Transverse colon (tissue), 4 donors: Measurements from ENCODE around the gene CACNA2D1. TPM values are rescaled to one million over a fixed set of nuclear protein-coding genes. Genes with fewer than 3 reads are reported as not detected.

Source experiments
- DNase-seq: peaks from one replicate; pipeline ENCODE4 v3.0.0-alpha.2; 2019
- H3K27ac ChIP-seq, 4 donors: fragments of 200-600 bp; sonication (generic); 2 replicates each; pipeline ENCODE4 v1.5.1; 2016 to 2018; ENCODE audit warnings: inconsistent platforms in 4 of 4
- H3K27me3 ChIP-seq: fragments of 200-600 bp; sonication (generic); 2 replicates; pipeline ENCODE4 v1.5.1; 2017; ENCODE audit warnings: inconsistent platforms
- H3K36me3 ChIP-seq, 4 donors: fragments of 200-600 bp; sonication (generic); 2 replicates each; pipeline ENCODE4 v1.5.1; 2017 to 2019; ENCODE audit warnings: inconsistent platforms in 4 of 4
- H3K4me1 ChIP-seq, 4 donors: fragments of 200-600 bp; sonication (generic); 2 replicates each; pipeline ENCODE4 v1.5.1; 2017 to 2020; ENCODE audit warnings: inconsistent platforms in 4 of 4
- H3K4me3 ChIP-seq, 4 donors: fragments of 200-600 bp; sonication (generic); 1 replicate in 1 of 4; 2 replicates in 3 of 4; pipeline versions ENCODE4 v1.5.1 to v1.6.1; 2017 to 2019; ENCODE audit warnings: inconsistent platforms in 4 of 4
- H3K9me3 ChIP-seq, 2 donors: fragments of 200-600 bp; sonication (generic); 2 replicates each; pipeline ENCODE4 v1.5.1; 2017 to 2019; ENCODE audit warnings: inconsistent platforms in 2 of 2
- CTCF ChIP-seq, 5 experiments: fragments of 200-600 bp in 3 of 5; fragments of 450-650 bp in 2 of 5; sonication (generic) in 3 of 5; IDR thresholded peaks; 1 replicate in 2 of 5; 2 replicates in 3 of 5; pipeline ENCODE4 v1.5.1; 2016 to 2017; ENCODE audit warnings: antibody characterized with exemption in 5 of 5, inconsistent platforms in 3 of 5, mild to moderate bottlenecking in 2 of 5, moderate library complexity in 1 of 5
- EP300 ChIP-seq: sonication (generic); formaldehyde crosslinking; IDR thresholded peaks from one replicate; pipeline ENCODE4 v1.6.1; 2017; ENCODE audit warnings: antibody characterized with exemption, low read depth
- POLR2A ChIP-seq: fragments of 450-650 bp; IDR thresholded peaks from one replicate; pipeline ENCODE4 v1.6.1; 2016; ENCODE audit warnings: antibody characterized with exemption, mild to moderate bottlenecking, moderate library complexity
- POLR2AphosphoS5 ChIP-seq, 3 donors: sonication (generic); formaldehyde crosslinking; IDR thresholded peaks; one replicate each; pipeline ENCODE4 v1.6.1; 2016; ENCODE audit warnings: antibody characterized with exemption in 3 of 3
- WGBS, 2 donors: methylation state at CpG; one replicate each; pipeline ENCODE4 v1.1.5; 2018; ENCODE audit warnings: low coverage in 1 of 2; 5-methylcytosine and 5-hydroxymethylcytosine counted together
- in situ Hi-C, 4 donors: fragments of 200-750 bp; cut with MboI; loops; one replicate each; pipeline versions ENCODE4 v1.15.0 to v1.15.1; 2017; ENCODE audit warnings: low sequenced_read_pairs in 3 of 4, low pct_ligation_motif_present in 1 of 4, low pct_unique_long_range_greater_than_20kb in 1 of 4
- intact Hi-C: fragments of 100-400 bp; cut with DNase I; formaldehyde crosslinking; loops from one replicate; pipeline ENCODE4 v1.15.1; 2023; ENCODE audit warnings: low total_unique reads
- total RNA-seq, 4 donors: library from RNA; depleted of rRNA; stranded (reverse); fragments of >200 nt; gene quantifications; one replicate each; pipeline ENCODE4 v1.1.0, GENCODE V29; 2016

The CACNA2D1 gene
- total RNA-seq, 4 donors from 2014 or later: 11.0 to 126 (median 22.9) TPM

GRCh38 chr7:82345886-82346285, 97.7 kb downstream of the CACNA2D1 start:
- no peak for DNase-seq
- TF ChIP-seq CTCF (IDR thresholded peaks at IDR 0.05) (no peak), POLR2AphosphoS5 (IDR thresholded peaks at IDR 0.05) (no peak), POLR2A (no peak), EP300 (no peak)
- no peak overlapping the region for H3K4me3 ChIP-seq
- H3K9me3 ChIP-seq: no peaks in the 10 kb centered on the region
- intact Hi-C loops: no loop called here
- no peaks in the 10 kb centered on the region for H3K4me1 ChIP-seq
- in situ Hi-C loops: no loop called here
- H3K36me3 ChIP-seq: no peaks in the 10 kb centered on the region
- H3K27me3 ChIP-seq: no peaks in the 10 kb centered on the region
- no peak overlapping the region for H3K27ac ChIP-seq

- Histone ChIP-seq H3K27me3 (no peaks in the 10 kb centered on the region), H3K4me1 (no peaks in the 10 kb centered on the region), H3K36me3 (no peaks in the 10 kb centered on the region), H3K9me3 (no peaks in the 10 kb centered on the region), H3K4me3 (no peak overlapping the region), H3K27ac (no peak overlapping the region)
- intact Hi-C loops (no loop called here), in situ Hi-C loops (no loop called here)
- DNase-seq: no peak
- TF ChIP-seq CTCF (IDR thresholded peaks at IDR 0.05): no peak
- TF ChIP-seq EP300: no peak
- no peak for TF ChIP-seq POLR2A
- no peak for TF ChIP-seq POLR2AphosphoS5 (IDR thresholded peaks at IDR 0.05)
- WGBS, 2 donors: 6 to 53% methylated on average over 1 of the region's 1 CpG
These were observed 99.9 kb downstream of the CACNA2D1 start for GRCh38 chr7:82343716-82344115.

- Histone ChIP-seq H3K36me3 (no peaks in the 10 kb centered on the region), H3K27me3 (no peaks in the 10 kb centered on the region), H3K27ac (no peak overlapping the region), H3K4me1 (no peaks in the 10 kb centered on the region), H3K9me3 (no peaks in the 10 kb centered on the region), H3K4me3 (no peak overlapping the region)
- DNase-seq: no peak
- intact Hi-C loops: no loop called here
- TF ChIP-seq POLR2A (no peak), EP300 (no peak), CTCF (IDR thresholded peaks at IDR 0.05) (no peak), POLR2AphosphoS5 (IDR thresholded peaks at IDR 0.05) (no peak)
- 50 to 80% methylated on average over 1 of the region's 1 CpG for WGBS, 2 donors
- in situ Hi-C loops: no loop called here
These were observed 103.6 kb downstream of the CACNA2D1 start for GRCh38 chr7:82339958-82340357.

- no peak for TF ChIP-seq CTCF (IDR thresholded peaks at IDR 0.05)
- TF ChIP-seq EP300: no peak
- TF ChIP-seq POLR2AphosphoS5 (IDR thresholded peaks at IDR 0.05): no peak
- no peak for TF ChIP-seq POLR2A
- Histone ChIP-seq H3K27ac (no peak overlapping the region), H3K4me1 (no peaks in the 10 kb centered on the region), H3K27me3 (no peaks in the 10 kb centered on the region), H3K4me3 (no peak overlapping the region), H3K9me3 (no peaks in the 10 kb centered on the region), H3K36me3 (no peaks in the 10 kb centered on the region)
- 67 to 71% methylated on average over 1 of the region's 1 CpG for WGBS, 2 donors
- DNase-seq: no peak
- in situ Hi-C loops (no loop called here), intact Hi-C loops (no loop called here)
These were observed 107.7 kb downstream of the CACNA2D1 start for GRCh38 chr7:82335927-82336326.
